GM18870 (cell line): Measurements from ENCODE around the gene CTDSPL.
"Not testable (repeated sequence)": the region's sequence is repeated elsewhere in the genome, so short reads cannot be mapped to it uniquely, and the experiment has no call there.

Experiments
- ATAC-seq: cut with Tn5 transposase; IDR thresholded peaks from one replicate; pipeline ENCODE4 v1.9.1; 2021; ENCODE audit warnings: moderate library complexity; ENCODE audit not compliant: unreplicated experiment

Gene CTDSPL

GRCh38 chr3:37985637-37986320 lies 124.1 kb downstream of the CTDSPL start:
- ATAC-seq = no peak

- no peak for ATAC-seq
These were observed 125.0 kb downstream of the CTDSPL start for GRCh38 chr3:37986479-37987314.

GRCh38 chr3:37987315-37987697 lies 125.6 kb downstream of the CTDSPL start:
- no peak for ATAC-seq

- ATAC-seq = no peak
These were observed 126.1 kb downstream of the CTDSPL start for GRCh38 chr3:37987751-37988179.

- not testable (repeated sequence) for ATAC-seq
These were observed 126.7 kb downstream of the CTDSPL start for GRCh38 chr3:37988376-37988775.

- ATAC-seq = no peak
These were observed 127.3 kb downstream of the CTDSPL start for GRCh38 chr3:37988931-37989525.

GRCh38 chr3:37989821-37990480 lies 128.3 kb downstream of the CTDSPL start:
- ATAC-seq = no peak

GRCh38 chr3:37990527-37990926 lies 128.8 kb downstream of the CTDSPL start, which contains the start of gene VILL:
TSS of gene VILL (plus strand) at chr3:37990786. CDS start at chr3:37993673, 2,887 bp downstream.
- ATAC-seq = no peak

- no peak for ATAC-seq
These were observed 129.4 kb downstream of the CTDSPL start for GRCh38 chr3:37991109-37991508.

GRCh38 chr3:37991823-37992222 lies 130.1 kb downstream of the CTDSPL start:
- no peak for ATAC-seq

GRCh38 chr3:37992271-37993066 lies 130.8 kb downstream of the CTDSPL start:
- no peak for ATAC-seq

GRCh38 chr3:37993067-37993455 lies 131.4 kb downstream of the CTDSPL start:
- ATAC-seq = no peak

- no peak for ATAC-seq
These were observed 131.8 kb downstream of the CTDSPL start for GRCh38 chr3:37993460-37993819.

- ATAC-seq = peak; percentile 40
These were observed 132.3 kb downstream of the CTDSPL start for GRCh38 chr3:37993820-37994638.

- no peak for ATAC-seq
These were observed 132.9 kb downstream of the CTDSPL start for GRCh38 chr3:37994639-37994972.

GRCh38 chr3:37995652-37996641 lies 134.3 kb downstream of the CTDSPL start:
- no peak for ATAC-seq

GRCh38 chr3:37996785-37997301 lies 135.2 kb downstream of the CTDSPL start:
- peak; percentile 69 for ATAC-seq

GRCh38 chr3:37997342-37997741 lies 135.7 kb downstream of the CTDSPL start:
- ATAC-seq = no peak
